Measurements from ENCODE around the gene SOCS1.

DNA sequence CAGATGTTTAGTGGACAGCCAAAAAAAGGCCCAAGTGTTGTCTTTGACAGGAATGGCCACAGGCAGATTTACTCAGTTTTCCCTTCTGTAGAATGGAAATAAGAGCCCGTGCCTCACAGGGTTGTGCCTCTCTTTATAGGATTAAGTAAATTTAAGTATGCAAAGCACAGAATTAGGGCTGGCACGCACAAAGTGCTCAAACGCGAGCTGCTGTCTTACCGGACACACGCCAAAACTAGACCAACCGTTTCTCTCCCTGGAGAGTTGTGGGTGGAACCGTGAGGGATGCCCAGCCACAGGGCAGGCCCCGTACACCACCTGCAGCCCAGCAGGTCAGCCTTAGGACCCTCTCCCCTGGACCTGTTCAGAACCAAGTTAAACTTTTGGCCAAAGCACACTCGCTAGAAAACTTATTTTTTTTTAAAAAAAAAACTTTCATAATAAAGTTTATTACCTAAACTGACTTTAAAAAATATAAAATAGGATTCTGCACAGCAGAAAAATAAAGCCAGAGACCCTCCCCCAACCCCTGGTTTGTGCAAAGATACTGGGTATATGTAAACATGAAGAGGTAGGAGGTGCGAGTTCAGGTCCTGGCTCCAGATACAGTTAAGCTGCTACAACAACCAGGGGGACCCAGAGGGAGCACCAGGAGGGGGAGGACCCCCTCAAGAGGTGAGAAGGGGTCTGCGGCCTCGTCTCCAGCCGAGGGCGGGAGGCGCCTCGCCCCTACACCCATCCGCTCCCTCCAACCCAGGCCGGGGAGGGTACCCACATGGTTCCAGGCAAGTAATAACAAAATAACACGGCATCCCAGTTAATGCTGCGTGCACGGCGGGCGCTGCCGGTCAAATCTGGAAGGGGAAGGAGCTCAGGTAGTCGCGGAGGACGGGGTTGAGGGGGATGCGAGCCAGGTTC is 1.8 kb downstream of the SOCS1 start:
- TF ChIP-seq, protein P1, sequence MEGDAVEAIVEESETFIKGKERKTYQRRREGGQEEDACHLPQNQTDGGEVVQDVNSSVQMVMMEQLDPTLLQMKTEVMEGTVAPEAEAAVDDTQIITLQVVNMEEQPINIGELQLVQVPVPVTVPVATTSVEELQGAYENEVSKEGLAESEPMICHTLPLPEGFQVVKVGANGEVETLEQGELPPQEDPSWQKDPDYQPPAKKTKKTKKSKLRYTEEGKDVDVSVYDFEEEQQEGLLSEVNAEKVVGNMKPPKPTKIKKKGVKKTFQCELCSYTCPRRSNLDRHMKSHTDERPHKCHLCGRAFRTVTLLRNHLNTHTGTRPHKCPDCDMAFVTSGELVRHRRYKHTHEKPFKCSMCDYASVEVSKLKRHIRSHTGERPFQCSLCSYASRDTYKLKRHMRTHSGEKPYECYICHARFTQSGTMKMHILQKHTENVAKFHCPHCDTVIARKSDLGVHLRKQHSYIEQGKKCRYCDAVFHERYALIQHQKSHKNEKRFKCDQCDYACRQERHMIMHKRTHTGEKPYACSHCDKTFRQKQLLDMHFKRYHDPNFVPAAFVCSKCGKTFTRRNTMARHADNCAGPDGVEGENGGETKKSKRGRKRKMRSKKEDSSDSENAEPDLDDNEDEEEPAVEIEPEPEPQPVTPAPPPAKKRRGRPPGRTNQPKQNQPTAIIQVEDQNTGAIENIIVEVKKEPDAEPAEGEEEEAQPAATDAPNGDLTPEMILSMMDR (IDR thresholded peaks at IDR 0.05; ENCODE audit: low read depth, low read length, poor library complexity, severe bottlenecking): no peak
- TF ChIP-seq EZH2phosphoT487 (IDR thresholded peaks at IDR 0.05; ENCODE audit: borderline replicate concordance, low read length): no peak
